Measurements from ENCODE around the gene MAP2K5. TPM values are rescaled to one million over a fixed set of nuclear protein-coding genes. Genes with fewer than 3 reads are reported as not detected.

The MAP2K5 gene
- total RNA-seq, 1 experiment from 2014 or later: 7.4 TPM

- DNase-seq (ENCODE audit: extremely low read depth, low read depth): peak; percentile 67
Measured at GRCh38 chr15:67521029-67521782, 21.3 kb upstream of the MAP2K5 start, which contains the start of gene C15orf61. Gene C15orf61, plus strand, starts transcription at chr15:67521131. Its CDS starts 118 bp downstream, at chr15:67521249.

- no peak for DNase-seq (ENCODE audit: extremely low read depth, low read depth)
Measured at GRCh38 chr15:67521783-67522568, 20.5 kb upstream of the MAP2K5 start.

GRCh38 chr15:67523330-67523729 is 19.2 kb upstream of the MAP2K5 start:
- no peak for DNase-seq (ENCODE audit: extremely low read depth, low read depth)

GRCh38 chr15:67524235-67524634 is 18.3 kb upstream of the MAP2K5 start:
- DNase-seq (ENCODE audit: extremely low read depth, low read depth): no peak

DNA sequence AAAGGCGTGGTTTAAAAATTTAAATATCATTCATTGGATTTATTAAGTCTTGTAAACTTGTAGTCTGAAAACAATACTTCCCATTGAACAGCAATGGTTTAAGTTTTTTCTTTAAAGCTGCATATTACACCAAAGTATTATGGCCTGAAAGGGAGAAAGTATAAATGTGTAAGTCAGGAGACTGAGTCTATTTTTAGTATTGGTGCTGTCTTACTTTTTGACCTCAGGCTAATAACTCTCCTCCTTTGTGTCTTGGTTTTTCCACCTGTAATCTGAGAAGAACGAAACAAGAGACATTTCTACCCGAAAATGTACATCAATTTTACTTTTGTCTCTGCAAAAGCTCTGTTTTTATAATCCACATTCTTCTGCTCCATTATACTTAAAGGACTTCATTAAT is 14.0 kb upstream of the MAP2K5 start:
- no peak for DNase-seq (ENCODE audit: extremely low read depth, low read depth)

DNA sequence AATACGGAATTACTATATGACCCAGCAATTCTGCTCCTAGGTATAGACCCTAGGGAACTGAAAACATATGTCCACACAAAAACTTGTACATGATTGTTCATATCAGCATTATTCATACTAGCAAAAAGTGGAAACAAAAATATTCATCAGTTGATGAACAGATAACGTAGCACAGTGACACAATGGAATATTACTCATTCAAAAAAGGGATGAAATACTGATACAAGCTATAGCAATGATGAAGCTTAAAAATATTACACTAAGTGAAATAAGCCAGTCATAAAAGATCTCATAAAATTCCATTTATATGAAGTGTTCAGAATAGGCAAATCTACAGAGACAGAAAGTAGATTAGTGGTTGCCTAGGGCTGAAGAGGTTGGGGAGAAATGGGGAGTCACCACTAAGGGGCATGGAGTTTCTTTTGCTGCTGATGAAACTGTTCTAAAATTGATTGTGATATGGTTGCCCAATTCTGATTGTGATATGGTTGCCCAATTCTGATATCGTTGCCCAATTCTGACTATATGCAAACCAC is 11.1 kb upstream of the MAP2K5 start:
- DNase-seq (ENCODE audit: extremely low read depth, low read depth): no peak

DNA sequence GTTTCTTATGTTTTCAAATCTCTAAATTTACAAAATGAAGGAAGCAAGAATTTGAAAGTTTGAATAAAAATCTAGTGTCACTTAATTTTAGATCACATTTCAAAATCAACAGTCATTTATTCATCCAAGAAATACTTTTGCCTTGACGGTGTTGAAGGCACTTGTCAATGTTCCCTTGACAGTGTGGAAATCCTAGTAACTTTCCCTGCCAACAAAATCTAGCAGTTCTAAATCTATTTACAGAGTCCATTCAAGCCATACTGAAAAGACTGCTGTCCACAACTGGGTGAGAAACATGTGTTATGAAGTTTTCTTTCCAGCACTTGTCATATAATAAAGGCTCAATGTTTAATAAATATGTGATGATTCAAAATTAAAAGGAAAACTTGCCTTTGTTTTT is 8.6 kb upstream of the MAP2K5 start:
- DNase-seq (ENCODE audit: extremely low read depth, low read depth): no peak

- no peak for DNase-seq (ENCODE audit: extremely low read depth, low read depth)
Measured at GRCh38 chr15:67534360-67534759, 8.1 kb upstream of the MAP2K5 start.

- no peak for DNase-seq (ENCODE audit: extremely low read depth, low read depth)
Measured at GRCh38 chr15:67537771-67538170, 4.7 kb upstream of the MAP2K5 start.

DNA sequence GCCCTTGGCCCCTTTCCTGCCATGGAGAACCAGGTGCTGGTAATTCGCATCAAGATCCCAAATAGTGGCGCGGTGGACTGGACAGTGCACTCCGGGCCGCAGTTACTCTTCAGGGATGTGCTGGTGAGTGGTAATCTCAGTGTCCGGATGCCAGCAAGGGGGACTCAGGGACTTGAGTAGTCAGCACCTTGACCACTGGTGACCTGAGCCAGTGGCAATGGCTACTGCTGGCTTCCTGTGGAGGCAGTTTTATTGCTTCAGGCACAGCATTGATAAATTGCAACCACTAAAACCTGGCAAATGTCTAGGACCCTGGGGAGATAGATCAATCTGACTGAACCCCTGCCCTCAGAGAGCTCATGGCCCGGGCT is 830 bp downstream of the MAP2K5 start:
- DNase-seq (ENCODE audit: extremely low read depth, low read depth): no peak

- no peak for DNase-seq (ENCODE audit: extremely low read depth, low read depth)
Measured at GRCh38 chr15:67544475-67544874, 2.0 kb downstream of the MAP2K5 start.

GRCh38 chr15:67545864-67546263 is 3.4 kb downstream of the MAP2K5 start:
- no peak for DNase-seq (ENCODE audit: extremely low read depth, low read depth)

- DNase-seq (ENCODE audit: extremely low read depth, low read depth): no peak
Measured at GRCh38 chr15:67547064-67547463, 4.6 kb downstream of the MAP2K5 start.

- DNase-seq (ENCODE audit: extremely low read depth, low read depth): no peak
Measured at GRCh38 chr15:67547836-67548235, 5.3 kb downstream of the MAP2K5 start.

DNA sequence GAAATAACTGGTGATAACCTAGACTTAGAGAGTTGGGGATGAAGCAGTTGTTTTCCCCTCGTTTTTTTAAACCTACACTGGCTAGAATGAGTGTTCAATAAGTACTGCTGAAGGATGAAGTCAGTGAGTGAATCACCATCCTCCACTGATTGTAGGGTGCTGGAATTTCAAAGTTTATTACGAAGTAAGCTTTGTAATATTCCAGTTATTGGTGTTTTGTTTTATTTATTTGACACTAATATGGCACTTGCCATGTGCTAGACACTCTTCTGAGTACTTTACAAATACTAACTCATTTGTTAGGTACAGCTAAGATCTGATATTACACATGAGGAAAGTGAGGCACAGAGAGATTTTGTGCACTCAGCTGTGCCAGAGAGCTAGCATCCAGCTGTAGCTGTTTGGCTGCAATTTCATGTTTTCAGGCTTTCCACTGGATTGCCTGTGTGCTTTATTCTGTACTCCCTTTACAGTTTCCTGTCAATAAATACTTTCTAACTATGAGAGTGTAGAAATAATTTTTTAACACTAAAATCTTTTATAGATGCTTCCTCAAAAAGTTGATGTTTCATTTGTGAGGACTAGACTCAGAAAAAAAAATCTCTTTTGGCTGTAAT is 5.8 kb downstream of the MAP2K5 start:
- no peak for DNase-seq (ENCODE audit: extremely low read depth, low read depth)

GRCh38 chr15:67548862-67549651 is 6.6 kb downstream of the MAP2K5 start:
- no peak for DNase-seq (ENCODE audit: extremely low read depth, low read depth)

DNA sequence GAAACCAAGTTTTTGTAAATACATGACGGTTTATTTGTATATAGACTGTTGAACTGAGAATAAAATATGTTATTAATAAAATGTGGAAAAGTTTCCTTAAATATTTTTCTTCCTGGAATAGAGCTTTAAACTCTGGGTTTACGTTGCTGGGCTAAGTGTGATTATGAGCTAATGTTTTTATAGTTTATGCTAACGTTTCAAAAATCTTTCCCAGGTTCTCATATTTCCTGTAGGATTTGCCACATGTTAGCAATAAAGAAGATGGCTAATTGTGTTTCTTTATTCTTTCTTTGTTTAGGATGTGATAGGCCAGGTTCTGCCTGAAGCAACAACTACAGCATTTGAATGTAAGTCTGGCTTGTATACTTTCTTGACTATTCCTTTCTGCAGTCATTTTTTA is 7.2 kb downstream of the MAP2K5 start:
- no peak for DNase-seq (ENCODE audit: extremely low read depth, low read depth)

- DNase-seq (ENCODE audit: extremely low read depth, low read depth): no peak
Measured at GRCh38 chr15:67550522-67550921, 8.0 kb downstream of the MAP2K5 start.

GRCh38 chr15:67551207-67551743 is 8.8 kb downstream of the MAP2K5 start:
- no peak for DNase-seq (ENCODE audit: extremely low read depth, low read depth)

GRCh38 chr15:67554580-67554979 is 12.1 kb downstream of the MAP2K5 start:
- DNase-seq (ENCODE audit: extremely low read depth, low read depth): no peak

Data from NCI-H460 (cell line).